Esophagus squamous epithelium (tissue), 5 donors: Measurements from ENCODE around the gene TMEM33. TPM values are rescaled to one million over a fixed set of nuclear protein-coding genes. Genes with fewer than 3 reads are reported as not detected.

ENCODE experiments used
- DNase-seq: peaks from one replicate; lab custom pipeline; 2025; lab: John Stamatoyannopoulos, UW
- H3K27ac ChIP-seq, 4 donors: fragments of 200-600 bp; sonication (generic); one replicate each; pipeline ENCODE4 v1.5.1; 2016 to 2019; ENCODE audit warnings: mild to moderate bottlenecking in 1 of 4
- H3K27me3 ChIP-seq, 4 donors: fragments of 200-600 bp; sonication (generic); 1 replicate in 3 of 4; 2 replicates in 1 of 4; pipeline versions ENCODE4 v1.5.1 to v1.6.0; 2017 to 2021; ENCODE audit warnings: antibody characterized with exemption in 1 of 4
- H3K36me3 ChIP-seq, 3 donors: fragments of 200-600 bp; sonication (generic); one replicate each; pipeline ENCODE4 v1.5.1; 2016 to 2019
- H3K4me1 ChIP-seq, 3 donors: fragments of 200-600 bp; sonication (generic); one replicate each; pipeline ENCODE4 v1.5.1; 2017 to 2019
- H3K4me3 ChIP-seq, 4 donors: fragments of 200-600 bp; sonication (generic); 1 replicate in 3 of 4; 2 replicates in 1 of 4; pipeline ENCODE4 v1.5.1; 2016 to 2019; ENCODE audit warnings: mild to moderate bottlenecking in 2 of 4, moderate library complexity in 1 of 4
- H3K9me3 ChIP-seq, 3 donors: fragments of 200-600 bp; sonication (generic); one replicate each; pipeline ENCODE4 v1.5.1; 2016 to 2019
- CTCF ChIP-seq, 6 experiments: fragments of 450-650 bp in 4 of 6; fragments of 200-600 bp in 2 of 6; sonication (generic) in 2 of 6; IDR thresholded peaks; one replicate each; pipeline ENCODE4 v1.5.1; 2016 to 2019; ENCODE audit warnings: antibody characterized with exemption in 6 of 6, mild to moderate bottlenecking in 4 of 6, moderate library complexity in 4 of 6
- POLR2A ChIP-seq, 4 donors: fragments of 450-650 bp; IDR thresholded peaks; one replicate each; pipeline ENCODE4 v1.6.1; 2017; ENCODE audit warnings: antibody characterized with exemption in 4 of 4, mild to moderate bottlenecking in 4 of 4, moderate library complexity in 3 of 4
- WGBS, 2 donors: methylation state at CpG; one replicate each; pipeline ENCODE4 v1.1.5; 2018; 5-methylcytosine and 5-hydroxymethylcytosine counted together
- intact Hi-C: fragments of 100-400 bp; cut with DNase I; formaldehyde crosslinking; loops from one replicate; pipeline ENCODE4 v1.15.0; 2022
- small RNA-seq, 4 donors: library from RNA; depleted of rRNA; stranded (forward); fragments of <200 nt; gene quantifications; one replicate each; pipeline ENCODE3, GENCODE V24; 2016
- total RNA-seq, 4 donors: library from RNA; depleted of rRNA; stranded (reverse); fragments of >200 nt; gene quantifications; one replicate each; pipeline ENCODE4 v1.1.0, GENCODE V29; 2016
- donor health status: DM: yes; HTN: yes; CAD: no.

TMEM33 gene
- total RNA-seq, 4 donors from 2014 or later, result 37.6 to 69.0 (median 65.6) TPM

- H3K27me3 ChIP-seq, result no peaks in the 10 kb centered on the region
- H3K4me1 ChIP-seq, result no peaks in the 10 kb centered on the region
- H3K9me3 ChIP-seq, result no peaks in the 10 kb centered on the region
- no peak for DNase-seq
- intact Hi-C loops, result no loop called here
- no peak overlapping the region for H3K27ac ChIP-seq
- peaks cover 0 to 37% (median 0%) of the 10 kb centered on the region in 3 donors for H3K36me3 ChIP-seq
- no peak for TF ChIP-seq POLR2A (IDR thresholded peaks at IDR 0.05)
- no peak overlapping the region for H3K4me3 ChIP-seq
These were observed 64.1 kb downstream of the TMEM33 start for GRCh38 chr4:41999321-41999720.

GRCh38 chr4:42008011-42008786, 73.0 kb downstream of the TMEM33 start:
- H3K4me1 ChIP-seq, result peaks cover 0 to 5% (median 0%) of the 10 kb centered on the region in 3 donors
- 92 to 100% methylated on average over 3 of the region's 3 CpGs for WGBS, 2 donors
- H3K9me3 ChIP-seq, result no peaks in the 10 kb centered on the region
- no peaks in the 10 kb centered on the region for H3K27me3 ChIP-seq
- intact Hi-C loops, result no loop called here
- TF ChIP-seq CTCF (IDR thresholded peaks at IDR 0.05) (no peak), POLR2A (IDR thresholded peaks at IDR 0.05) (no peak)
- no peak overlapping the region for H3K27ac ChIP-seq
- DNase-seq, result no peak
- H3K4me3 ChIP-seq, result no peak overlapping the region
- peaks cover 0 to 70% (median 0%) of the 10 kb centered on the region in 3 donors for H3K36me3 ChIP-seq

Small RNA genes within 50 kb of the gene (small RNA-seq; reads per million reads assigned to genes)
- gene AC108210.2, result 0 reads per million in 4 donors

Other genes with a start within 250 kb of the TMEM33 start
- not detected for gene PHOX2B, start 186.7 kb upstream of the TMEM33 start, total RNA-seq
- gene DCAF4L1, start 46.3 kb downstream of the TMEM33 start, total RNA-seq, result under 1 TPM; under 0.01 to 0.38 (median 0.15) TPM
- 10 to 100 TPM; 37.1 to 52.7 (median 46.4) TPM for gene SLC30A9, start 55.1 kb downstream of the TMEM33 start, total RNA-seq
- under 1 TPM in 1 of 4 donors, not detected in 3; under 0.01 TPM for gene BEND4, start 217.2 kb downstream of the TMEM33 start, total RNA-seq